ENCODE results near the gene MLXIP.

MLXIP gene

DNA sequence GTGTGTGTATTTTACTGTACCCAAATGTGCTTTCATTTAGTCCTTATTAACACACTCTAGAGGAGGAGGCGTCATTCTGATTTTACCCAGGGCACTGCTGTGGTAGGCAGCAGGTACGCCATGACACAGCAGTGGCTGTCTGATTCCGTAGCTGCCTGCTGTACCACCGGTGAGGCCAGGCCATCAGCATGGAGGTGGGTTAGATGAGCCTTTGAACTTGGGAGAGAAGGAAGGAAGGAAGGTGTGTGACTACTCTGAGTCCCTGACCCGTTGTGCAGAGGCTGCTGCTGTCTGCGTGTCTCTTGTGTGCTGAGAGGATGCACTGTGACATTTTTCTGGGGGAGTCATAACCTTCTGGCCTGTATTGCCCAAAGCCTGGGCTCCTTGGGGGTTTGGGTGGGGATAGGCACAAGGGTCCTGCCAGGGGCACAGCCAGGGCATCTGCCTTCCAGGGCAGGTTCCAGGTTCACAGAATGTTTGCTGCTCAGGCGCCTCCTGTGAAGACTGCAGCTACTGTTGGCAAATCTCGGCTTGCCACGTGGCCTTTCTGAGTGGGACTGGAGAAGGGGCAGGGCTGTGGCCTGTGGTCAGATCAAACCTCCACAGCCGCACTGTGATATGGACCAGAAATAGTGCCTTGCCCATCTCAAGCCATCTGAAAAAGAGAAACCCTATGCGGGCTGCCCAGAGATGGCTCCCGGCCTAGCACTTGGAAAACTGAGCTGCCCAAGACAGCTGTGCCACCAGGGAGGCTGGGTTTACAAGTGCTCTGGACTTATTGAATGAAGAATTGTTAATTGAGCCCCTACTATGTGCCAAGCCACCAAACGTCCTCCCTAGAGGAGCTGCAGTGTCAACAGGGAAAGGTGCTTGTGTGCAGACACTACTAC is 47.1 kb downstream of the MLXIP start:
- H3K9me3 ChIP-seq (replicated peaks; ENCODE audit: low read length), result no peaks in the 10 kb centered on the region

GRCh38 chr12:122126342-122126635 is 47.7 kb downstream of the MLXIP start:
- Histone ChIP-seq H3K9me3 (replicated peaks; ENCODE audit: low read length) (no peaks in the 10 kb centered on the region), H3K27me3 (ENCODE audit: control insufficient read depth, insufficient read depth, low read length) (no peaks in the 10 kb centered on the region), H3K4me2 (ENCODE audit: low read length) (no peak overlapping the region), H3K4me1 (ENCODE audit: control insufficient read depth, insufficient read depth, low read length) (peaks cover 36% of the 10 kb centered on the region), H3K4me3 (ENCODE audit: low read length) (no peak overlapping the region), H3K9ac (ENCODE audit: low read depth, low read length) (peak overlapping the region; percentile 23), H3K36me3 (ENCODE audit: insufficient read depth, low read length) (peaks cover 39% of the 10 kb centered on the region)

More for the DNA sequence above, 47.1 kb downstream of the MLXIP start:
- no peak overlapping the region for H3K4me3 ChIP-seq (ENCODE audit: low read length)
- H3K36me3 ChIP-seq (ENCODE audit: insufficient read depth, low read length), result peaks cover 35% of the 10 kb centered on the region
- H3K4me2 ChIP-seq (ENCODE audit: low read length), result no peak overlapping the region
- peaks cover 33% of the 10 kb centered on the region for H3K4me1 ChIP-seq (ENCODE audit: control insufficient read depth, insufficient read depth, low read length)
- no peaks in the 10 kb centered on the region for H3K27me3 ChIP-seq (ENCODE audit: control insufficient read depth, insufficient read depth, low read length)
- H3K9ac ChIP-seq (ENCODE audit: low read depth, low read length), result peak overlapping the region; percentile 23

DNA sequence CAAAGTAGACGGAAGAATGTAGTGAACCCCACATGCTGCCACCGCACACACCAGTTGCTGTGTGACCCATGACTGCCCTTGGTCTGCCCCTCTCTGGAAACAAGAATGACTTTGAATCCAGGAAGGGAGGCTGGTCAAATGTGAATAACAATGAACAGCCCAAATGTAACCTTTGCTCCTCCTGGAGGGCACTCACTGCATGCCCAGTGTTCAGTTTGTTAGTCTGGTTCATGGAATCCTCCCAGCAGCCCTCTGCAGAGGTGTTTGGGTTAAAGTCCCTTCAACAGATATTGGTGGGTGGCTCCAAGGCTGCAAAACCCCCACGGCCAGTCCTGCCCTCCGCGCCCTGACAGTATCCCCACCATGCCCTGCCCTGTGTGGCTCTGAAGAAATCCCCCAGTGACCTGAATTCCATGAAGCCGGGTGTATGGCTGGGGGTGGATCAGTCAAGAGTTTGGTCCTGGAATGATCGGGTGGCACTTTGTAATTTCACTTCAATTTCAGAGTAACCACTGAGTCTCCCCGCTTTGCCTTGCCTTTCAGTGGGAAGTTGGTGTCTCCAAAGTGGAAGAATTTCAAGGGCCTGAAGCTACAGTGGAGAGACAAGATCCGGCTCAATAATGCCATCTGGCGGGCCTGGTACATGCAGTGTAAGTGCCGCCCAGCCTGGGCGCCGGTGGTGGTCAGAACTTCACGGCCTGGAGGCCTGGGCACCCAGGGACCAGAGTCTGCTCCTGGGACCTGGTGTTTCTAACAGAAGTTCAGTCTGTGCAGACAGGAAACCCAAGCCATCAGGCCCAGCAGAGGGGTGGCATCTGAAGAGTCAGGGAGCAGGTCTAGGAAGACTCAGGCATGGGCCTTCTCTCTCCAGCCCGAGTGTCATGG is 48.4 kb downstream of the MLXIP start:
- Histone ChIP-seq H3K9me3 (replicated peaks; ENCODE audit: low read length) (no peaks in the 10 kb centered on the region), H3K4me2 (ENCODE audit: low read length) (no peak overlapping the region), H3K27me3 (ENCODE audit: control insufficient read depth, insufficient read depth, low read length) (no peaks in the 10 kb centered on the region), H3K4me1 (ENCODE audit: control insufficient read depth, insufficient read depth, low read length) (peaks cover 32% of the 10 kb centered on the region), H3K4me3 (ENCODE audit: low read length) (no peak overlapping the region), H3K36me3 (ENCODE audit: insufficient read depth, low read length) (peaks cover 44% of the 10 kb centered on the region), H3K9ac (ENCODE audit: low read depth, low read length) (peak overlapping the region; percentile 23)

- Histone ChIP-seq H3K9ac (ENCODE audit: low read depth, low read length) (no peak overlapping the region), H3K27me3 (ENCODE audit: control insufficient read depth, insufficient read depth, low read length) (no peaks in the 10 kb centered on the region), H3K4me2 (ENCODE audit: low read length) (no peak overlapping the region), H3K9me3 (replicated peaks; ENCODE audit: low read length) (no peaks in the 10 kb centered on the region), H3K4me3 (ENCODE audit: low read length) (no peak overlapping the region), H3K36me3 (ENCODE audit: insufficient read depth, low read length) (peaks cover 53% of the 10 kb centered on the region), H3K4me1 (ENCODE audit: control insufficient read depth, insufficient read depth, low read length) (peaks cover 30% of the 10 kb centered on the region)
Measured at GRCh38 chr12:122127839-122128238, 49.3 kb downstream of the MLXIP start.

DNA sequence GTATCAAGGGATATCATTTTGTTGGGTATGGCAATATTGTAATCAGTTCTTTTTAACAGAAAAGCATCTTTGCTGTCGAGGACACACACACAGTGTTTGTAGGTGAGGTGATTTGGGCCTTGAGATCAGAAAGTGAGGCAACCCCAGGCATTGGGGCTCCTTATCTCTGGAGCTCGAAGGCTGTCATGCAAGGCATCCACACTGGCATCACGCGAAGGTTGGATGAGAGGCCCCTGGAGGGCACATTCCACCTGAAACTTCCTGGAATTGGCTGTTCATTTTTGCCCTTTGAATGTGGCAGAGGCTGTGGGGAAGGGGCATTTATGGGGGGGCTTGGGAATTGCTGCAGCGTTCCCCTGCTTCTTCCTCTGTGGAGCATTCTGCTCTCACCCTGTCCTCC is 49.9 kb downstream of the MLXIP start:
- Histone ChIP-seq H3K36me3 (ENCODE audit: insufficient read depth, low read length) (peaks cover 59% of the 10 kb centered on the region), H3K27me3 (ENCODE audit: control insufficient read depth, insufficient read depth, low read length) (no peaks in the 10 kb centered on the region), H3K9ac (ENCODE audit: low read depth, low read length) (no peak overlapping the region), H3K9me3 (replicated peaks; ENCODE audit: low read length) (no peaks in the 10 kb centered on the region), H3K4me3 (ENCODE audit: low read length) (no peak overlapping the region), H3K4me1 (ENCODE audit: control insufficient read depth, insufficient read depth, low read length) (peaks cover 24% of the 10 kb centered on the region), H3K4me2 (ENCODE audit: low read length) (no peak overlapping the region)

DNA sequence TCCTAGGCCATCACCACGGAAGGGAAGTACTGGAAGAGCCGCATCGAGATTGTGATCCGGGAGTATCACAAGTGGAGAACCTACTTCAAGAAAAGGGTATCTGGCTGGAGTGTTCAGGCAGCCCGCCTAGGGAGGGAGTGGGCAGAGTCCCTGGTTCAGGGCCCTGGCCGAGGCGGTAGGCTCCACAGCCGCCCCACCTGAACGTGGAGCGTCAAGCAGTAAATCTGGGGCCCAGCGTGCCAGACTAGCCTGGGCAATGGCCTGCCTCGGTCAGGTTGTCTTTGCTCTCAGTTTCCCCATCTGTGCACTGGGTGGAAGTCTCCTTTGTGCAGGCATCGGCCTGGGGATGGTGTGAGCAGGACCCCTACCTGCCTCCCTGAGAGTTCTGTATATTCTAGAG is 50.6 kb downstream of the MLXIP start:
- H3K4me2 ChIP-seq (ENCODE audit: low read length), result no peak overlapping the region
- no peaks in the 10 kb centered on the region for H3K9me3 ChIP-seq (replicated peaks; ENCODE audit: low read length)
- no peak overlapping the region for H3K4me3 ChIP-seq (ENCODE audit: low read length)
- H3K4me1 ChIP-seq (ENCODE audit: control insufficient read depth, insufficient read depth, low read length), result peaks cover 20% of the 10 kb centered on the region
- no peaks in the 10 kb centered on the region for H3K27me3 ChIP-seq (ENCODE audit: control insufficient read depth, insufficient read depth, low read length)
- H3K36me3 ChIP-seq (ENCODE audit: insufficient read depth, low read length), result peaks cover 66% of the 10 kb centered on the region
- no peak overlapping the region for H3K9ac ChIP-seq (ENCODE audit: low read depth, low read length)

- H3K4me2 ChIP-seq (ENCODE audit: low read length), result peak overlapping the region; percentile 16
- peaks cover 71% of the 10 kb centered on the region for H3K36me3 ChIP-seq (ENCODE audit: insufficient read depth, low read length)
- peaks cover 20% of the 10 kb centered on the region for H3K4me1 ChIP-seq (ENCODE audit: control insufficient read depth, insufficient read depth, low read length)
- H3K9ac ChIP-seq (ENCODE audit: low read depth, low read length), result no peak overlapping the region
- no peaks in the 10 kb centered on the region for H3K9me3 ChIP-seq (replicated peaks; ENCODE audit: low read length)
- H3K4me3 ChIP-seq (ENCODE audit: low read length), result no peak overlapping the region
- H3K27me3 ChIP-seq (ENCODE audit: control insufficient read depth, insufficient read depth, low read length), result no peaks in the 10 kb centered on the region
Measured at GRCh38 chr12:122130150-122130549, 51.6 kb downstream of the MLXIP start.

- Histone ChIP-seq H3K4me1 (ENCODE audit: control insufficient read depth, insufficient read depth, low read length) (peaks cover 16% of the 10 kb centered on the region), H3K27me3 (ENCODE audit: control insufficient read depth, insufficient read depth, low read length) (no peaks in the 10 kb centered on the region), H3K36me3 (ENCODE audit: insufficient read depth, low read length) (peaks cover 86% of the 10 kb centered on the region), H3K9ac (ENCODE audit: low read depth, low read length) (no peak overlapping the region), H3K4me2 (ENCODE audit: low read length) (no peak overlapping the region), H3K9me3 (replicated peaks; ENCODE audit: low read length) (no peaks in the 10 kb centered on the region), H3K4me3 (ENCODE audit: low read length) (no peak overlapping the region)
Measured at GRCh38 chr12:122133192-122133950, 54.8 kb downstream of the MLXIP start.

DNA sequence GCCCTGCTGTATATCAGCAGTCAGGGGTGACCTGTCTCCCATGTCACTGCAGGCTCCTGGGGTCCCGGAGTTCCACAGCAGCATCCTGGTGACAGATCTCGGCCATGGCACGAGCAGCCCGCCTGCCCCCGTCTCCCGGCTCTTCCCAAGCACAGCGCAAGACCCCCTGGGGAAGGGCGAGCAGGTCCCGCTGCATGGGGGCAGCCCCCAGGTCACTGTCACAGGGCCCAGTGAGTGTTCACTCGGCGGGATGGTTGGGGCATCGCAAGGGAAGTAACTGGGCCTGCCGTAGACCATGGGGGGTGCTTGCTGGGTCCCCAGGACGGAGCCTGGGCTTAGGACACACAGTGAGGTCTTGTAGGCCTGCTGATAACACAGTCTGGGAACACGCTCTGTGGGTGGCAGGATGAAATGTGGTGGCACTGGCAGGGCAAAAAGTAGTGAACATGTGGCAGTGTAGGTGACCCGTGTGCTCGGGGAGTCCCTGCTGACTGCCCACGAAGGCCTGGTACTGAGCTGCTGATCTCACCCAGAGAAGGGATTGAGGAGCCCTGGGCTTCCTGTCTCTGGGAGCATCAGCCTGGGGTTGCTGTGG is 57.0 kb downstream of the MLXIP start:
- Histone ChIP-seq H3K9ac (ENCODE audit: low read depth, low read length) (no peak overlapping the region), H3K36me3 (ENCODE audit: insufficient read depth, low read length) (peaks cover 82% of the 10 kb centered on the region), H3K4me3 (ENCODE audit: low read length) (no peak overlapping the region), H3K9me3 (replicated peaks; ENCODE audit: low read length) (no peaks in the 10 kb centered on the region), H3K27me3 (ENCODE audit: control insufficient read depth, insufficient read depth, low read length) (no peaks in the 10 kb centered on the region), H3K4me2 (ENCODE audit: low read length) (no peak overlapping the region), H3K4me1 (ENCODE audit: control insufficient read depth, insufficient read depth, low read length) (peaks cover 4% of the 10 kb centered on the region)

DNA sequence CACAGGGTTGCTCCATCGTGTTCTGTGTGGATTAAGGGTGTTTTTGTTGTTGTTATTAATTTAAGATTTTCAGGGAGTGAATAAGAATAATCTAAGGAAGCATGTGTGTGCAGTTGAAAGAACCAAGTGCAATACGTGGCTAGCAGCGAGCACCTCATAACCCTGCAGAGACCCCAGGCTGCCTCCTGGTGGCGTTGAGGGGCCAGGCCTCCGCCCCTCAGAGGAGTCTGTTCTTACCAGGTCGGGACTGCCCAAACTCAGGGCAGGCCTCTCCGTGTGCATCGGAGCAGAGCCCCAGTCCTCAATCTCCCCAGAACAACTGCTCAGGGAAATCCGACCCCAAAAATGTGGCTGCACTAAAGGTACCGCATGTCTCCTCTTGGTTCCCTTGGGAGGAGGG is 58.7 kb downstream of the MLXIP start:
- H3K4me2 ChIP-seq (ENCODE audit: low read length), result no peak overlapping the region
- H3K4me1 ChIP-seq (ENCODE audit: control insufficient read depth, insufficient read depth, low read length), result no peaks in the 10 kb centered on the region
- no peak overlapping the region for H3K9ac ChIP-seq (ENCODE audit: low read depth, low read length)
- H3K9me3 ChIP-seq (replicated peaks; ENCODE audit: low read length), result no peaks in the 10 kb centered on the region
- H3K36me3 ChIP-seq (ENCODE audit: insufficient read depth, low read length), result peaks cover 85% of the 10 kb centered on the region
- H3K4me3 ChIP-seq (ENCODE audit: low read length), result no peak overlapping the region
- no peaks in the 10 kb centered on the region for H3K27me3 ChIP-seq (ENCODE audit: control insufficient read depth, insufficient read depth, low read length)

DNA sequence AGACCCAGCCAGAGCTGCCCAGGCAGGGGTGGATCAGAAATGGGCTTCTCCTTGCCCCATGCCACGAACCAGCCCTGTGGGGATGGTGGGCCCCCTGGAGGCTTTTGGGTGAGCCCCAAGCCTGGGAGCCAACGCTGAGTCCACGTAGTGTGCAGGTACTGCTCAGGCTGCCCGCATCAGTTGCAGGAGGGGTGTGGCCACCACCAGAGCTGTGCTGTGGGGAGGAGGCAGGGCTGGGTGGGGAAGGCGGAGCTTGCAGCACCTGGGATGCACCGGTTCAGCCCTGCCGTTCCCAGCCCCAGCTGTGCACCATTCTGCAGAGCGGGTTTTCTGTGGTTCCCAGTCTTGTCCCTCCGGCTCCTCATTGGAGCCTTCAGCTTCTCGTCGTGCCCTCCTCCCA is 59.1 kb downstream of the MLXIP start:
- Histone ChIP-seq H3K4me1 (ENCODE audit: control insufficient read depth, insufficient read depth, low read length) (no peaks in the 10 kb centered on the region), H3K9me3 (replicated peaks; ENCODE audit: low read length) (no peaks in the 10 kb centered on the region), H3K27me3 (ENCODE audit: control insufficient read depth, insufficient read depth, low read length) (no peaks in the 10 kb centered on the region), H3K4me3 (ENCODE audit: low read length) (no peak overlapping the region), H3K9ac (ENCODE audit: low read depth, low read length) (no peak overlapping the region), H3K36me3 (ENCODE audit: insufficient read depth, low read length) (peaks cover 85% of the 10 kb centered on the region), H3K4me2 (ENCODE audit: low read length) (no peak overlapping the region)

Data from skeletal muscle satellite cell (primary cell).